Cardiac fibroblast (primary cell): ENCODE data around the gene CDK10.

Source experiments
- DNase-seq, 2 donors: peaks; one replicate each; pipeline versions ENCODE4 v3.0.0 to v3.0.0-alpha.2; 2010; ENCODE audit warnings: low read depth in 2 of 2
- H3K4me3 ChIP-seq, 2 donors: replicated peaks in 1 of 2; 1 replicate in 1 of 2; 2 replicates in 1 of 2; pipeline ENCODE4 v1.5.1; 2011; ENCODE audit warnings: low read depth in 2 of 2, low read length in 2 of 2, mild to moderate bottlenecking in 2 of 2, moderate library complexity in 1 of 2
- TF ChIP-seq, protein P1 (sequence below): IDR thresholded peaks from one replicate; pipeline ENCODE4 v1.5.1; 2011; ENCODE audit warnings: low read depth, mild to moderate bottlenecking, low read length, inconsistent platforms

Gene CDK10

DNA sequence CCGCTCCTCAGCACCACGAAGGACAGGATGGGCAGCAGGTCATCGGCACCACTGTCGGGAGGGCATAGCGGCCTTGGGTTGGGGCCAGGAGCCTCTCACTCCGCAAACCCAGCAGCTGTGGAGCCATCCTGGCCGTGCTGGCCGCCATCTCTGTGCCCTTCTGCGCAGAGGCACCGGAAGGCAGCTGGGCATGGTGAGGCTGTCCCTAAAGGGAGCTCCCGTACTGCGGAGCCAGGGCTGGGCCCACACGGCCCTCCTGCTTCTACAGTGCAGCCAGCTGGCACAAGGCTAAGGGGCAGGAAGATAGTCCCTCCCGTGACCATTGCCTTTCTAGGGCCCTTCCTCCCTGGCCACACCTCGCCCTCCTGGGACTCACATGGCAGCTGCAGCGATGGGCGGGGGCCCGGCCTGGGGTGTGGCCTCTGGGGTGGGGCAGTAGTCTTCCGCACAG, 22.0 kb downstream of the CDK10 start:
- H3K4me3 ChIP-seq, result no peak overlapping the region
- DNase-seq, result no peak
- TF ChIP-seq, protein P1, sequence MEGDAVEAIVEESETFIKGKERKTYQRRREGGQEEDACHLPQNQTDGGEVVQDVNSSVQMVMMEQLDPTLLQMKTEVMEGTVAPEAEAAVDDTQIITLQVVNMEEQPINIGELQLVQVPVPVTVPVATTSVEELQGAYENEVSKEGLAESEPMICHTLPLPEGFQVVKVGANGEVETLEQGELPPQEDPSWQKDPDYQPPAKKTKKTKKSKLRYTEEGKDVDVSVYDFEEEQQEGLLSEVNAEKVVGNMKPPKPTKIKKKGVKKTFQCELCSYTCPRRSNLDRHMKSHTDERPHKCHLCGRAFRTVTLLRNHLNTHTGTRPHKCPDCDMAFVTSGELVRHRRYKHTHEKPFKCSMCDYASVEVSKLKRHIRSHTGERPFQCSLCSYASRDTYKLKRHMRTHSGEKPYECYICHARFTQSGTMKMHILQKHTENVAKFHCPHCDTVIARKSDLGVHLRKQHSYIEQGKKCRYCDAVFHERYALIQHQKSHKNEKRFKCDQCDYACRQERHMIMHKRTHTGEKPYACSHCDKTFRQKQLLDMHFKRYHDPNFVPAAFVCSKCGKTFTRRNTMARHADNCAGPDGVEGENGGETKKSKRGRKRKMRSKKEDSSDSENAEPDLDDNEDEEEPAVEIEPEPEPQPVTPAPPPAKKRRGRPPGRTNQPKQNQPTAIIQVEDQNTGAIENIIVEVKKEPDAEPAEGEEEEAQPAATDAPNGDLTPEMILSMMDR, result no peak

DNA sequence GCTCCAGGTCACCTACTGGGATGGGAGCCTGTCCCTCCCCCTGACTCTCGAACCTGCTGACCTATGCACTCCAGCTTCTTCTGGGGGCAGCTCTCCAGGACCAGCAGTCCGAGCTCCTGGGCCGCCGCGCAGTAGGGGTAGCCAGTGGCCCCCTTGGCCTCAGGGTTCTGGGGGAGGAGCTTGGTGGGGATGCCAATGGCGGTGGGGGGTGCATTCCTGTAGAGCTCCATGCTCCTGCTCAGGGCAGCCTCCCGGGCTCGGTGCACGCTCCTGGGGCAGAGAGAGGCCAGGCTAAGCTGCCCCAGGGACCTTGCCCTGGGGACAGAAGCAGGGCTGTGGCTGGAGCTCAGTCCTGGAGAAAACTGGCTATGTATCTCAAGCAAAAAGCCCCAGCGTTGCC, 22.7 kb downstream of the CDK10 start:
- DNase-seq, result no peak
- no peak overlapping the region for H3K4me3 ChIP-seq
- TF ChIP-seq, protein P1, result no peak

DNA sequence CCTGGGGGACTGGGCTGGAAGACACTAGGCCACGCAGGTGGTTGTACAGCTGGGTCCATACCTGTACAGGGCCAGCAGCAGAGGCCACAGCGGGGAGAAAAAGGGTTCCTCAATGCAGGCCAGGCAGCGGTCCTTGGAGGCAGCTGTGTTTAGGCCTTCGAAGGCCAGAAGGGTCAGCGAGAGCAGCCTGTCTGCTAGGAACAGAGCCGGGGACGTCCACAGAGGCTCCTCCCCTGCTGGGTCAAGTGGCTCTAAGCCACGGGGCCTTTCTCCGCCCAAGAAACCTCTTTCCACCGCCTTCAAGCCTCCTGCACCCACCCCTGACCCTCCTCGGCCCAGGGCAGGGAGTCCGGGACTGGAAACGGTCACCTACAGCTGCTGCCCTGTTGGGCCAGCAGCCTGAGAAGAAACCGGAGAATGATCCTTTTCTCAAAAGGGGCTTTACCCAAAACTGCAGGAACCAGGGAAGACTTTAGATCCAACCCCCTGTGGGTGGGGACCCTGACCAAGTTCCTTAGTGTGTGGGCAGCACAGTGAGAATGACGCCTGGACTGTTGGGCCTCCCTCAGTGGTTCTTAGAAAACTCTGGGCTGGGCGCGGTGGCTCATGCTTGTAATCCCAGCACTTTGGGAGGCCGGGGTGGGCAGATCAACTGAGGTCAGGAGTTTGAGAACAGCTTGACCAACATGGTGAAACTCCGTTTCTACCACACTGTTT, 23.4 kb downstream of the CDK10 start:
- H3K4me3 ChIP-seq, result no peak overlapping the region
- no peak for DNase-seq
- TF ChIP-seq, protein P1, result no peak

DNA sequence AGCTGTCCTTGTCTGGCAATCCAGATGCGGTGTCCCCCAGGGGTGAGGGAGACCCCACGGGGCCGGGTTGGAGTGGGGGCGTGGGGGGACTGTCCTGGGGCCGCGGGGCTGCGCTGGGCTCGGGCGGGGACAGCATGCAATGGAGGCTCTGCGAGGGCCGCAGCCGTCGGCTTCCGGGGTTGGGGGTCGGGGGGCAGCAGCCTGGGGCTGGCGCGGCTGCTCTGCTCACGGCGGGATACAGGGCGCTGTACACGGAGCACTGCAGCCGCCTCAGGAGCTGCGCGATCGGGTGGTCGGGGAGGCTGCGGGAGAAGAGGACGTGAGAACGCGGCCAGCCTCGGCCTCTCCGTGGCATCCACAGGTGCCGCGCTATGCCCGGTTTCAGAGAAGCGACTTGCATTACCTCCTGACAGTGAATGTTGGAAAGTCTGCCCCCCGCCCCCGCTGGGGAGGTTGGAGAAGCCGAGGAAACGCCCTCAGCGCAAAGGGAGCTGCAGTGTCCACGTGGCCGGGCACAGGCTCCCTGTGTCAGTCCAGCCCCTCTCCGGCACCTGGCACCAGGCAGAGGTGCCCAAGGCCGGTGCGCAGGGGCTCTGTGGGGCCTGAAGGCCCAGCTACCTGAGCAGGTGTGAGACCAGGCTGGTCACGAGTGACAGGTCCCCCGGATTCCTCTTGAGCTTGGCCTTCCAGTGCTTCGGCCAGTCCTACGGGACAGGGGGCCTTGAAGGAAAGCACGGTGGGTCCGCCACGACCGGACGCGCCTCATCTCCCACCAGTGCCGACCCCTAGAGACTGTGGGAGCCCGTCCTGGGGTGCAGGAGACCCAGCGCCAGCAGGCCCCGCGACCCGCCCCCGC, 24.4 kb downstream of the CDK10 start:
- no peak for DNase-seq
- TF ChIP-seq, protein P1, result no peak
- H3K4me3 ChIP-seq, result no peak overlapping the region

DNA sequence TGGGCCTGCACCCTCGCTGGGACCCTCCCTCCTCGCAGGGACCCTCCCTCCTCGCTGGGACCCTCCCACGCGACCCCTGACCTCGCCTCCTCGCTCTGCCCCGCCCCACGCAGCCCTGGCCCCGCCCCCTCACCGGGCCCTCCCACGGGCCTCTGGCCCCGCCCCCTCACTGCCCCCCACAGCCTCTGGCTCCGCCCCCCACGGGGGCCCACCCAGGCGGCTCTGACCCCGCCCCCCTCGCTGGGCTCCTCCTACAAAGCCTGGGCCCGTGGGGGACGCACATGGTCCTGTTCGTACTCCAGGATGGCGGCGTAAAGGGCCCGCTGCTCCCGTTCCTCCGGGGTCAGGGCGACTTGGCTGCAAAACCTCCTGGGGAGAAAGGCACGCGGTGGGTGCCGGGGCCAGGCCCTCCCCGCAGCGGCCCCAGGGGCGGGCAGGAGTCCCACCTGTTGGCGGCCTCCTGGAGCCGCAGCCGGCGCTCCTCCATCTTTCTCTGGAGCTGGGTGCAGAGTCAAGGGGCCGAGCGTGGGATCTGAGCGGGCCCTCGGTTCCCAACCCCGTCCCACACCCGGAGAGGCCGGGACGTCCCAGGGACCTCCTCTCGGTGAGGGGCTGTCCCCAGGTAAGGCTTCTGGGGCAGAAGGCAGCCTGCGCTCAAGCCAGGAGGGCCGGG, 25.2 kb downstream of the CDK10 start:
- H3K4me3 ChIP-seq, result peak overlapping the region; percentile 53 to 64

DNA sequence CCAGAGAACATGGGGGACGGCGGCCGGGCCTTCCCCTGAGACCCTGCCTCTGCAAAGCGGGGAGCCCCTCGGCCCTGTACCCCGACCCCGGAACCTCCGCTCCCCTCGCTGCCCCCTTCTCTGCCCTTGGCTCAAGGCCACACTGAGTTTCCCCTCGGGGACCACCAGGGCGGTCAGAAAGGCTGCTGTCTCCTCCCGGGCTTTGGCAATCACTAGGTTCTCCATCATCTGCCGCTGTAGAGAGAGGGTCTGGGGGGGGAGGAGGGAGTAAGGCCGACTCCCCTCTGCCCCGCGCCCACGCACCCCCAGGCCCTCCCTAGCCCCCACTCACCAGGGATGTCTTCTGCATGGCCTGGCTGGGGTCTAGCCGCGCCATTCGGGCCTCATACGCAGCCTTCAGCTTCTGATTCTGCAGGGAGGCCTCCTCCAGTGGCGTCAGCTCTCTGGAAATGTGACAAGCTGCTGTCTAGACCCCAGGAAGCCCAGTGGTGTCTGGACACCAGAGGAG, 25.8 kb downstream of the CDK10 start:
- TF ChIP-seq, protein P1, result no peak
- peak; percentile 16 to 37 for DNase-seq
- peak overlapping the region; percentile 53 to 64 for H3K4me3 ChIP-seq

More for the DNA sequence above, 25.2 kb downstream of the CDK10 start:
- DNase-seq, result peak; percentile 58 to 76
- TF ChIP-seq, protein P1, result no peak
